ENCODE measurements around the gene UROC1.

The UROC1 gene

DNA sequence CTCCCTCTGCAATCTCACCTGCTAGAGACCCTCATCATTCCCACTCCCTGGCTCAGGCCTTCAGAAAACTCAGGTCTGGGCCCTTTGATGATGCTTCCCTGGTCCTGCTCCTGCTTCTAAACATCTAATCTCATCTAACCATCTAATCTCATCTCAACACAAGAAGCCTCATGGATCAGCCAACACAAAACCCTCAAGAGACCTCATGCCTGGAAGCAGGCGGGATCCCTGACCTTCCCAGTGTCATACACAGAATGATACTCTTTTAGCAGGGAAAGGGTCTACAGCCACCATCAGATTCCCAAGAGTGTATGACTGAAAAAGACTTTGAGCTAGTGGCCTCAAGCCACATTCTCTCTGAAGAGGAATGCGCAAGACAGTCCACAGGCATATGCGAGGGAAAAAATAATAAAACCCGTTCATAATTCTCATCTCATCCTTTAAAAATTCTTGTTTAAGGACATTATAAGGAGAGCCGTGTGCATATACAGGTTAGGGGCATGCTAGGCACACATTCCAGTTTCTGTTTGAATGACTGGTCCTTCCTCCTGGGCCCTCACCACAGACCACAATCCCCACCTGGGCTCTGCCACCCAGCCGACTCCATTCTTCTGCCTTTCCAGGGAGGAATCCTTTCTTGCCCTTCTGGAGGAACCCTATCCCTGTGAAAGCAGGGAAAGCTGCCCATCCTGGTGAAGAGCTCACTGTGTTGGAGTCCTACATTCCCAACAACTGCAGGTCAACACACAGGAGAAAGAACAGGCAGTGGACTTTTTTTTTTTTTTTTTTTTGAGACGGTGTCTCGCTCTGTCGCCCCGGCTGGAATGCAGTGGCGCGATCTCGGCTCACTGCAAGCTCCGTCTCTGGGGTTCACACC, 44.0 kb downstream of the UROC1 start:
- DNase-seq (ENCODE audit: insufficient read length, low spot score) (no peak), FAIRE-seq (no peak)
- TF ChIP-seq, protein P1, sequence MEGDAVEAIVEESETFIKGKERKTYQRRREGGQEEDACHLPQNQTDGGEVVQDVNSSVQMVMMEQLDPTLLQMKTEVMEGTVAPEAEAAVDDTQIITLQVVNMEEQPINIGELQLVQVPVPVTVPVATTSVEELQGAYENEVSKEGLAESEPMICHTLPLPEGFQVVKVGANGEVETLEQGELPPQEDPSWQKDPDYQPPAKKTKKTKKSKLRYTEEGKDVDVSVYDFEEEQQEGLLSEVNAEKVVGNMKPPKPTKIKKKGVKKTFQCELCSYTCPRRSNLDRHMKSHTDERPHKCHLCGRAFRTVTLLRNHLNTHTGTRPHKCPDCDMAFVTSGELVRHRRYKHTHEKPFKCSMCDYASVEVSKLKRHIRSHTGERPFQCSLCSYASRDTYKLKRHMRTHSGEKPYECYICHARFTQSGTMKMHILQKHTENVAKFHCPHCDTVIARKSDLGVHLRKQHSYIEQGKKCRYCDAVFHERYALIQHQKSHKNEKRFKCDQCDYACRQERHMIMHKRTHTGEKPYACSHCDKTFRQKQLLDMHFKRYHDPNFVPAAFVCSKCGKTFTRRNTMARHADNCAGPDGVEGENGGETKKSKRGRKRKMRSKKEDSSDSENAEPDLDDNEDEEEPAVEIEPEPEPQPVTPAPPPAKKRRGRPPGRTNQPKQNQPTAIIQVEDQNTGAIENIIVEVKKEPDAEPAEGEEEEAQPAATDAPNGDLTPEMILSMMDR (IDR thresholded peaks at IDR 0.05; ENCODE audit: insufficient read depth, missing control alignments) = no peak

- TF ChIP-seq, protein P1 (IDR thresholded peaks at IDR 0.05; ENCODE audit: insufficient read depth, missing control alignments) = no peak
- FAIRE-seq = no peak
- no peak for DNase-seq (ENCODE audit: insufficient read length, low spot score)
Measured at GRCh38 chr3:126472277-126473006, 45.1 kb downstream of the UROC1 start.

DNA sequence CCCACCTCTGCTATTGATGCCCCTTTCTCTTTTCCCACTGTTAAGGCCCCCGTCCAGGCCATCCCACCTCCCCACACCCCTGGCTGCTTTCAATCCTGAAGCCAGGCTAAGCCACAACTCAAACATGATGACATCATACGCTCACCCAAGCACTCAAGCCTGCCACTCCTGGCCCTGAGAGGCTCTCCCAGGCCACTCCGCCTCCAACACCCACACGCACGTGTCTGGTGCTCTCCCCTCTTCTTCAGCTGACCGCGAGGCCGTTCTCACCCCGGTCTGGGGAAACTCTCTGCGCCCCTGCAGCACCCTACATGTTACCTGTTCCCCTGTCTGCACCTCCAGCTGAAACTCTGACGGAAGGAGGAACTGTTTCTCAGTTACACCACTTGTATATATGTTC, 48.1 kb downstream of the UROC1 start:
- TF ChIP-seq, protein P1 (IDR thresholded peaks at IDR 0.05; ENCODE audit: insufficient read depth, missing control alignments) = no peak
- FAIRE-seq (no peak), DNase-seq (ENCODE audit: insufficient read length, low spot score) (no peak)

DNA sequence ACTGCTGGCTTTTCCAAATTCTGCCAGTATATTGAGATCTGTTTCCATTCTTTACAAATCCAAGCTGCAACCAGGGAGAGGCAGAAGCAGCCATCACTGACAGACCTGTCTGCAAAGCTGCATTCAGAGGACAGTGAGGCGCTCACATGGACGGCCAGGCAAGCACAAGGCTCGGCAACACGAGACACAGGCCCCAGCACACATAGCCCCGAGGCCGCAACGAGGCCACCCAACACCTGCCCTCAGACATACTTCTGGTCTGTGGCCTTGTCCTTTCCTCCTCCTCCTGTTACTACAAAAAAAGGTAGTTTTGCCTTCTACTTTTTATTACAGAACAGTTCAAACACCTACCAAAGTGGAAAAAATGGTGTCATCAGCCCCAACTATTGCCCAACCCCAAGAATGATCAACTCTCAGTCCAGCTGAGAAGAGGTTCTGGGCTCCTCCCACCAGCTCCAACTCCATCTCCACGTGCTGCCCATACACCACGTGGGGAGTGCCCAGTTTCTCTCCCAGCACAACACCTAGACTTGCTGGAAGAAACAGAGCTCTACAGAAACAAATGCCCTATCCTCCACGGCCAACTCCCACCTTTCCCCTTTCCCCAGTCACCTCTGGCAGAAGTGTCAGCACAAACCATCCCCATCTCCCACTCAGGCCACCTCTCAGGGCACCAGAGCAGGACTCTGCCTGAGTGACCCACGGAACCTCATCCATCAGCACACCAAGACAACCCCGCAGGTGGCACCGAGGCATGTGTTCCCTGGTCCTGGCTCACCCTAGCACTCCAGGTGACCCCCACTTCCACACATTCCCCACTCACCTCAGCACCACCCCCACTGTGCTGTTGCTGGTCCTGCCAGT, 49.3 kb downstream of the UROC1 start:
- no peak for DNase-seq (ENCODE audit: insufficient read length, low spot score)
- FAIRE-seq = no peak
- TF ChIP-seq, protein P1 (IDR thresholded peaks at IDR 0.05; ENCODE audit: insufficient read depth, missing control alignments) = no peak

DNA sequence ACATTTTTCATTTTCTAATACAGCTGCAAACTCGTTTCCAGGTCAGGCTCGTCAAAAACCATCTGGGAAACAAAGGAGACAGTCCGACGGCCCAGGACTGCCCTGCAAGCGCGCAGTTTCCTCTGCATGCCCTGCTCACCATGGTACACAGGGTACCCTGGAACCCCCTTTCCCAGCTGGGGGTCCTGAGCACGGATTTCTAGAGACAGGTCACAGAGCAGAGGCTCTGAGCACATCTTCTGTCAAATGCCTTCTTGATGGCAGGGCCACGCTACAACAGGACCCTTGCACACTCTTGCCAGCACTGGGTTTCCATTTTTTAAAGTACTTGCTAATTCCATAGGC, 50.0 kb downstream of the UROC1 start:
- FAIRE-seq (no peak), DNase-seq (ENCODE audit: insufficient read length, low spot score) (no peak)
- TF ChIP-seq, protein P1 (IDR thresholded peaks at IDR 0.05; ENCODE audit: insufficient read depth, missing control alignments) = no peak

DNA sequence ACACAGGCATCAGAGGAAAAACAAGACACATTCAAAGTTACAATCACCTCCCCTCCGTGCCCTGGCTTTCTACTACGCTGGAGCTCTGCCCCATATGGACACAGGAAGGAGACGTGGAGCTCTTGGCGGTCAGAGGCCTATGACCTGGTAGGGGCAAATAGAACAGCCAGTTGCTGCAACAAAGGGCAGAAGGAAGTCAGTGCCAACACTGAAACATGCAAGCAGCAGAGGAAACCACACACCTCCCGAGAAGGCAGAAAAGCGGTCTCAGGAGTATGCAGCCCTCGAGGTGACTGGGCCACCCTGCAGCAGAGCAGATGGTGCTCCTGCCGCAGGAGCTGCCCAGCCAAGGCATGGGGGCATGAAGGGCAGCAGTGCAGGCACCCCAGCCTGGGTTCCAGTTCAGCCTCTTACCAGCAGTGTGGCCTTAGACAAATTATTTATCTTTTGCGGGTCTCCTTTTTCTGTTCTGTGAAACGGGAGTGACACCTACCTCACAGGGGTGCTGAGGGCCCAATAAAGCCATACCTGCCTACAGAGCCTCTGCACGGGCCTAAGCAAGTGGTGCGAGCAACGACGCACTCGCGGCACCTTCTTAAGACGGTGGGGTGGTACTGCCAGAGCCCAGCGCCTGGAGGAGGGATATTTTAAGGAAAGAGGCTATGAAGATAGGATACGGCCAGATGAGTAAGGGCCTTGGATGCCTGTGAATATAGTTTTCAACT, 50.5 kb downstream of the UROC1 start:
- FAIRE-seq (no peak), DNase-seq (ENCODE audit: insufficient read length, low spot score) (no peak)
- TF ChIP-seq, protein P1 (IDR thresholded peaks at IDR 0.05; ENCODE audit: insufficient read depth, missing control alignments) = no peak

All from D721Med (cell line).